Measurements from ENCODE around the gene NDOR1. TPM values are rescaled to one million over a fixed set of nuclear protein-coding genes. Genes with fewer than 3 reads are reported as not detected.
"Not testable (repeated sequence)": the region's sequence is repeated elsewhere in the genome, so short reads cannot be mapped to it uniquely, and the experiment has no call there.

The NDOR1 gene
- total RNA-seq, 4 donors from 2014 or later: 4.5 to 14.9 TPM; not detected in 2

DNA sequence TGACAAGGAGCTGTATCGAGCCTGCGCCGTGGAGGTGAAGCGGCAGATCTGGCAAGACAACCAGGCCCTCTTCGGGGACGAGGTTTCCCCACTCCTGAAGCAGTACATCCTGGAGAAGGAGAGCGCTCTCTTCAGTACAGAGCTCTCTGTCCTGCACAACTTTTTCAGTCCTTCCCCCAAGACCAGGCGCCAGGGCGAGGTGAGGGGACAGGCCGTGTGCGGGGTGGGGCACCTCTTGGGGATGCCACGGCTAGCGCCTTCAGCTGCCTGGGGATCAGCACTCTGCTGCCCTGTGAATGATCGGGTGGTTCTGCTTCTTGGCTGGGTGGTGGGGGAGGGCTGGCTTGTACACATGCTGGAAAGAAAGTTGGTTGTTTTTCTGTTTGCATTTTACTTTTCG, 51.4 kb downstream of the NDOR1 start:
- DNase-seq: no peak
- no peak overlapping the region for H3K27ac ChIP-seq
- H3K4me3 ChIP-seq: no peak overlapping the region
- intact Hi-C loops (cut with DNase I; ENCODE audit: low total_unique reads): no loop called here
- H3K36me3 ChIP-seq: no peaks in the 10 kb centered on the region
- H3K27me3 ChIP-seq: no peaks in the 10 kb centered on the region
- H3K9me3 ChIP-seq: no peaks in the 10 kb centered on the region
- peaks cover 0 to 17% of the 10 kb centered on the region in 2 donors for H3K4me1 ChIP-seq
- TF ChIP-seq POLR2A (IDR thresholded peaks at IDR 0.05): no peak
- TF ChIP-seq, protein P1, sequence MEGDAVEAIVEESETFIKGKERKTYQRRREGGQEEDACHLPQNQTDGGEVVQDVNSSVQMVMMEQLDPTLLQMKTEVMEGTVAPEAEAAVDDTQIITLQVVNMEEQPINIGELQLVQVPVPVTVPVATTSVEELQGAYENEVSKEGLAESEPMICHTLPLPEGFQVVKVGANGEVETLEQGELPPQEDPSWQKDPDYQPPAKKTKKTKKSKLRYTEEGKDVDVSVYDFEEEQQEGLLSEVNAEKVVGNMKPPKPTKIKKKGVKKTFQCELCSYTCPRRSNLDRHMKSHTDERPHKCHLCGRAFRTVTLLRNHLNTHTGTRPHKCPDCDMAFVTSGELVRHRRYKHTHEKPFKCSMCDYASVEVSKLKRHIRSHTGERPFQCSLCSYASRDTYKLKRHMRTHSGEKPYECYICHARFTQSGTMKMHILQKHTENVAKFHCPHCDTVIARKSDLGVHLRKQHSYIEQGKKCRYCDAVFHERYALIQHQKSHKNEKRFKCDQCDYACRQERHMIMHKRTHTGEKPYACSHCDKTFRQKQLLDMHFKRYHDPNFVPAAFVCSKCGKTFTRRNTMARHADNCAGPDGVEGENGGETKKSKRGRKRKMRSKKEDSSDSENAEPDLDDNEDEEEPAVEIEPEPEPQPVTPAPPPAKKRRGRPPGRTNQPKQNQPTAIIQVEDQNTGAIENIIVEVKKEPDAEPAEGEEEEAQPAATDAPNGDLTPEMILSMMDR (IDR thresholded peaks at IDR 0.05): no peak

DNA sequence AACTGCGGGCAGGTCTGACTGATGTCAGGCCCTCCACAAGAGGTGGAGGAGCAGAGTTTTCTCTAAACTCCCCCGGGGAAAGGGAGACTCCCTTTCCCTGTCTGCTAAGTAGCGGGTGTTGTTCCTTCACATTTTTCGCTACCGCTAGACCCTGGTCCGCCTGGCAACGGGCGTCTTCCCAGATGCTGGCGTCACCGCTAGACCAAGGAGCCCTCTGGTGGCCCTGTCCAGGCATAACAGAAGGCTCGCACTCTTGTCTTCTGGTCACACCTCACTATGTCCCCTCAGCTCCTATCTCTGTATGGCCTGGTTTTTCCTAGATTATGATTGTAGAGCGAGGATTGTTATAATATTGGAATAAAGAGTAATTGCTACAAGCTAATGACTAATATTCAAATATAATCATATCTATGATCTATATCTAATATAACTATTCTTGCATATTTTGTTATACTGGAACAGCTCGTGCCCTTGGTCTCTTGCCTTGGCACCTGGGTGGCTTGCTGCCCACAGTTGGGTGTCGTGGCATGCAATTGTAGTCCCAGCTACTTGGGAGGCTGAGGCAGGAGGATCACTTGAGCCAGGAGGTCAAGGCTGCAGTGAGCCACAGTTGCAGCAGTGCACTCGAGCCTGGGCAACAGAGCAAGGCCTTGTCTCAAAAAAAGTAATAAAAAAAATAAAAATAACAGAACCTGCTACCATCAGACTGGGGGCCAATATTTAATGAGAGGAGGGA, 56.8 kb downstream of the NDOR1 start:
- intact Hi-C loops (cut with DNase I; ENCODE audit: low total_unique reads); H3K36me3 ChIP-seq; H3K4me1 ChIP-seq; H3K4me3 ChIP-seq; H3K9me3 ChIP-seq; H3K27ac ChIP-seq; DNase-seq; H3K27me3 ChIP-seq: not testable (repeated sequence)
- TF ChIP-seq, protein P1 (IDR thresholded peaks at IDR 0.05): peak in 2 of 4 experiments; percentile 36 to 47

GRCh38 chr9:137262909-137263285, 57.4 kb downstream of the NDOR1 start:
- intact Hi-C loops (cut with DNase I; ENCODE audit: low total_unique reads): no loop called here
- H3K27ac ChIP-seq: no peak overlapping the region
- no peak overlapping the region for H3K4me3 ChIP-seq
- no peaks in the 10 kb centered on the region for H3K36me3 ChIP-seq
- H3K9me3 ChIP-seq: no peaks in the 10 kb centered on the region
- H3K27me3 ChIP-seq: no peaks in the 10 kb centered on the region
- no peaks in the 10 kb centered on the region for H3K4me1 ChIP-seq
- TF ChIP-seq, protein P1 (IDR thresholded peaks at IDR 0.05): no peak
- TF ChIP-seq POLR2A (IDR thresholded peaks at IDR 0.05): no peak
- DNase-seq: no peak

DNA sequence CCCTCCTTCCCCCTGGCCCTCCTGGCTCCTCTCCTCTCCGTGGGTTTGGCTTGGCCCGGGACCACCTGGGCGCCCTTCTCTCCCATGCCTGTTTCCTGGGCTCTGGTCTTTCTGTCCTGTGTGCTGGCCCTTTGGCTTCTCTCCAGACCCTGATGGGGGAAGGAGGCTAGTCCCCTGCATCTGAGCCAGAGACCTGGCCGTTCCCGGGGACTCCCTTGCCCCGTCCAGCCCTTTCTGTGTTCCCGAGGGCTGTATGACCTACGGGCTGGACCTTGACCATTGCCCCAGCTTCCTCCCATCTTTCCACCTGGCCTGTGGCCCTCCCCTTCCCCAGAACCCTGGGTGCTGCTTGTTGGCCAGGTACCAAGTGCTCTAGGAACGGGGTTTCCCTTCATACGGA, 58.0 kb downstream of the NDOR1 start:
- intact Hi-C loops (cut with DNase I; ENCODE audit: low total_unique reads): no loop called here
- no peaks in the 10 kb centered on the region for H3K36me3 ChIP-seq

GRCh38 chr9:137264067-137264466, 58.6 kb downstream of the NDOR1 start:
- TF ChIP-seq, protein P1 (IDR thresholded peaks at IDR 0.05): no peak
- TF ChIP-seq POLR2A (IDR thresholded peaks at IDR 0.05): no peak
- Histone ChIP-seq H3K27me3 (no peaks in the 10 kb centered on the region), H3K36me3 (no peaks in the 10 kb centered on the region), H3K9me3 (no peaks in the 10 kb centered on the region), H3K4me1 (no peaks in the 10 kb centered on the region), H3K27ac (no peak overlapping the region), H3K4me3 (no peak overlapping the region)
- intact Hi-C loops (cut with DNase I; ENCODE audit: low total_unique reads): no loop called here
- DNase-seq: no peak

More for the DNA sequence above, 58.0 kb downstream of the NDOR1 start:
- DNase-seq: no peak
- Histone ChIP-seq H3K27me3 (no peaks in the 10 kb centered on the region), H3K4me1 (no peaks in the 10 kb centered on the region), H3K4me3 (no peak overlapping the region), H3K9me3 (no peaks in the 10 kb centered on the region), H3K27ac (no peak overlapping the region)
- TF ChIP-seq POLR2A (IDR thresholded peaks at IDR 0.05): no peak
- TF ChIP-seq, protein P1 (IDR thresholded peaks at IDR 0.05): no peak
